ENCODE data around the gene MAGI1. TPM values are rescaled to one million over a fixed set of nuclear protein-coding genes. Genes with fewer than 3 reads are reported as not detected.

The MAGI1 gene
- total RNA-seq, 1 donor from 2014 or later: 101 TPM

GRCh38 chr3:65830948-65831732, 207.6 kb downstream of the MAGI1 start:
- DNase-seq: no peak

- DNase-seq: no peak
These were observed 209.5 kb downstream of the MAGI1 start for GRCh38 chr3:65829228-65829627.

- DNase-seq: no peak
These were observed 210.0 kb downstream of the MAGI1 start for GRCh38 chr3:65828706-65829105.

- DNase-seq: no peak
These were observed 211.6 kb downstream of the MAGI1 start for GRCh38 chr3:65827076-65827475.

- no peak for DNase-seq
These were observed 214.6 kb downstream of the MAGI1 start for GRCh38 chr3:65824166-65824565.

- no peak for DNase-seq
These were observed 218.1 kb downstream of the MAGI1 start for GRCh38 chr3:65820600-65820999.

- no peak for DNase-seq
These were observed 218.8 kb downstream of the MAGI1 start for GRCh38 chr3:65819896-65820295.

GRCh38 chr3:65817553-65818126, 221.1 kb downstream of the MAGI1 start:
- no peak for DNase-seq

- DNase-seq: no peak
These were observed 222.5 kb downstream of the MAGI1 start for GRCh38 chr3:65816208-65816607.

GRCh38 chr3:65814845-65815578, 223.7 kb downstream of the MAGI1 start:
- DNase-seq: no peak

GRCh38 chr3:65811892-65812291, 226.8 kb downstream of the MAGI1 start:
- DNase-seq: no peak

- no peak for DNase-seq
These were observed 227.5 kb downstream of the MAGI1 start for GRCh38 chr3:65811086-65811761.

GRCh38 chr3:65810302-65810701, 228.4 kb downstream of the MAGI1 start:
- no peak for DNase-seq

GRCh38 chr3:65809641-65810150, 229.0 kb downstream of the MAGI1 start:
- DNase-seq: no peak

- no peak for DNase-seq
These were observed 229.9 kb downstream of the MAGI1 start for GRCh38 chr3:65808824-65809223.

- DNase-seq: no peak
These were observed 230.3 kb downstream of the MAGI1 start for GRCh38 chr3:65808407-65808806.

GRCh38 chr3:65807225-65807624, 231.5 kb downstream of the MAGI1 start:
- no peak for DNase-seq

- DNase-seq: peak; percentile 39
These were observed 232.1 kb downstream of the MAGI1 start for GRCh38 chr3:65806600-65806999.

GRCh38 chr3:65796676-65797075, 242.0 kb downstream of the MAGI1 start:
- no peak for DNase-seq

- no peak for DNase-seq
These were observed 243.6 kb downstream of the MAGI1 start for GRCh38 chr3:65795166-65795565.

GRCh38 chr3:65793495-65794200, 245.1 kb downstream of the MAGI1 start:
- DNase-seq: no peak

- no peak for DNase-seq
These were observed 250.3 kb downstream of the MAGI1 start for GRCh38 chr3:65788461-65788860.
